ENCODE data around the gene TBC1D10B. TPM values are rescaled to one million over a fixed set of nuclear protein-coding genes. Genes with fewer than 3 reads are reported as not detected.
"Not testable (repeated sequence)": the region's sequence is repeated elsewhere in the genome, so short reads cannot be mapped to it uniquely, and the experiment has no call there.

The TBC1D10B gene
- polyA plus RNA-seq, 1 experiment: 16.5 TPM

DNA sequence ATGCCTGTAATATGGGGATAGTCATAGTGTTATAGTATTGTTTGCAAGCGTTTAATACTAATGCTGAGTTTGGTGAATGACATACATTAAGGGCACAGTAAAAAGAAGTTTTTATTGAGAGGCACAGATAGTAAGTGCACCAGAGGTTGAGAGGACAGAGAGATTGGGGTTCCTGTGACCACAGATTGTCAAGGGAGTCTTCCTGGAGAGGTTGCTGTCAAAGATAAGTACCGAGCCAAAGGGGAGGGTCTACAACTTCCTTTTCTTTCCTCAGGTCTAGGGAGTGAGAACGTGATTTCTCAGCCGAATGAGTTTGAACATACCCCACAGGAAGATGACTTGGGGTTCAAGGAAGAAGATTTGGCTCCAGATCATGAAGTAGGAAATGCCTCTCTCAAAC, 26.8 kb upstream of the TBC1D10B start:
- ChIA-PET POLR2A (no interaction called here), CTCF (interaction anchor here (1.4 kb wide), 1 partner anchor 10 kb away, joined by 4 read pairs; the partner anchor contains the start of gene ZNF771)
- H3K4me3 ChIP-seq (ENCODE audit: low read depth, low read length): no peak overlapping the region
- DNase-seq (ENCODE audit: low read depth): no peak
- H3K36me3 ChIP-seq (ENCODE audit: control insufficient read depth, insufficient read depth, low read length): peaks cover 4% of the 10 kb centered on the region
- TF ChIP-seq, protein P1, sequence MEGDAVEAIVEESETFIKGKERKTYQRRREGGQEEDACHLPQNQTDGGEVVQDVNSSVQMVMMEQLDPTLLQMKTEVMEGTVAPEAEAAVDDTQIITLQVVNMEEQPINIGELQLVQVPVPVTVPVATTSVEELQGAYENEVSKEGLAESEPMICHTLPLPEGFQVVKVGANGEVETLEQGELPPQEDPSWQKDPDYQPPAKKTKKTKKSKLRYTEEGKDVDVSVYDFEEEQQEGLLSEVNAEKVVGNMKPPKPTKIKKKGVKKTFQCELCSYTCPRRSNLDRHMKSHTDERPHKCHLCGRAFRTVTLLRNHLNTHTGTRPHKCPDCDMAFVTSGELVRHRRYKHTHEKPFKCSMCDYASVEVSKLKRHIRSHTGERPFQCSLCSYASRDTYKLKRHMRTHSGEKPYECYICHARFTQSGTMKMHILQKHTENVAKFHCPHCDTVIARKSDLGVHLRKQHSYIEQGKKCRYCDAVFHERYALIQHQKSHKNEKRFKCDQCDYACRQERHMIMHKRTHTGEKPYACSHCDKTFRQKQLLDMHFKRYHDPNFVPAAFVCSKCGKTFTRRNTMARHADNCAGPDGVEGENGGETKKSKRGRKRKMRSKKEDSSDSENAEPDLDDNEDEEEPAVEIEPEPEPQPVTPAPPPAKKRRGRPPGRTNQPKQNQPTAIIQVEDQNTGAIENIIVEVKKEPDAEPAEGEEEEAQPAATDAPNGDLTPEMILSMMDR (IDR thresholded peaks at IDR 0.05; ENCODE audit: insufficient read depth, low read depth, low read length): no peak
- no peaks in the 10 kb centered on the region for H3K27me3 ChIP-seq (ENCODE audit: control insufficient read depth, insufficient read depth, low read length)

DNA sequence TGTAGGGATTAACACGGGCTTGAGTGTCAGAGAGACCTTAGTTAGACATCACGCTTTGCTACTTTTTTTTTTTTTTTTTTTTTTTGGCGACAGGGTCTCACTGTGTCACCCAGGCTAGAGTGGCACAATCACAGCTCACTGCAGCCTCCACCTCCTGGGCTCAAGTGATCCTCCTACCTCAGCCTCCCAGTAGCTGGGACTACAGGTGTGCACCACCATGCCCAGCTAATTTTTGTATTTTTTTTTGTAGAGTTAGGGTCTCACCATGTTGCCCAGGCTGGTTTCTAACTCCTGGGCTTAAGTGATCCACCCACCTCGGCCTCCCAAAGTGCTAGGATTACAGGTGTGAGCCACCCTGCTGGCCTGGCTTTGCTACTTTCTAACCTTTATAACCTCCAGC, 26.3 kb upstream of the TBC1D10B start:
- CTCF ChIA-PET: interaction anchor here (1.1 to 2.1 kb wide), 4 partner anchors 8 to 19 kb away, joined by 3 to 8 read pairs (median 6); partner anchors contain the start of gene ZNF771
- DNase-seq (ENCODE audit: low read depth); H3K36me3 ChIP-seq (ENCODE audit: control insufficient read depth, insufficient read depth, low read length); POLR2A ChIA-PET; H3K27me3 ChIP-seq (ENCODE audit: control insufficient read depth, insufficient read depth, low read length); H3K4me3 ChIP-seq (ENCODE audit: low read depth, low read length): not testable (repeated sequence)

DNA sequence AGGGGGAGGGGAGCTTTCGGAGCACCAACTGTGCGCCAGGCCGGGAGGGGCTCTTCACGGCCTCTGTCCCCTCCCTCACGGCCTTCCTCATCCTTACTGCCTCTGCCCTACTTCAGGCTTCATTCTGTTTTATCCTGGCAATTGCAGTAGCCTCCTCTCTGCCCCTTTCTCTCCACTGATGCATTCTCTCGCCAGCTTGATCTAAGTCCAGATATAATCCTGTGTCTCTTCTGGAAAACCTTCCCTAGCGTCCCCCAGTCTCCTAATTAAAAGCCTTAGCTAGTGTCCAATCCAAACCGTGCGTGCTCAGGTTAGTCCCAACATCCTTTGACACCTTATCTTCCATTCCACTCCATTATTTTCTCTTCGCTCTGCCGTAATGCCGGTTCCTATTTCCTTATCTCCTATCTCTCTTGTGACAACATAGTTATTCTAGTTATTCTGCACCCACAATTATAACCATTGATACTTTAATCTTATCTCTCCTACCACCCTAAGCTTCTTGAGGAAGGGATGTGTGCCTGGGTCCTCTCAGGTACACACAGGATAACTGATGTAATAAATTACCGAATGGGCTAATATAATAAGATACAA, 25.8 kb upstream of the TBC1D10B start:
- TF ChIP-seq, protein P1 (IDR thresholded peaks at IDR 0.05; ENCODE audit: insufficient read depth, low read depth, low read length): no peak
- CTCF ChIA-PET: interaction anchor here (1.1 to 2.1 kb wide), 6 partner anchors 9 to 27 kb away, joined by 3 to 8 read pairs (median 5); partner anchors contain the start of gene ZNF771
- Histone ChIP-seq H3K27me3 (ENCODE audit: control insufficient read depth, insufficient read depth, low read length) (no peaks in the 10 kb centered on the region), H3K36me3 (ENCODE audit: control insufficient read depth, insufficient read depth, low read length) (peaks cover 4% of the 10 kb centered on the region), H3K4me3 (ENCODE audit: low read depth, low read length) (peak overlapping the region; percentile 81)
- POLR2A ChIA-PET: no interaction called here
- DNase-seq (ENCODE audit: low read depth): no peak

DNA sequence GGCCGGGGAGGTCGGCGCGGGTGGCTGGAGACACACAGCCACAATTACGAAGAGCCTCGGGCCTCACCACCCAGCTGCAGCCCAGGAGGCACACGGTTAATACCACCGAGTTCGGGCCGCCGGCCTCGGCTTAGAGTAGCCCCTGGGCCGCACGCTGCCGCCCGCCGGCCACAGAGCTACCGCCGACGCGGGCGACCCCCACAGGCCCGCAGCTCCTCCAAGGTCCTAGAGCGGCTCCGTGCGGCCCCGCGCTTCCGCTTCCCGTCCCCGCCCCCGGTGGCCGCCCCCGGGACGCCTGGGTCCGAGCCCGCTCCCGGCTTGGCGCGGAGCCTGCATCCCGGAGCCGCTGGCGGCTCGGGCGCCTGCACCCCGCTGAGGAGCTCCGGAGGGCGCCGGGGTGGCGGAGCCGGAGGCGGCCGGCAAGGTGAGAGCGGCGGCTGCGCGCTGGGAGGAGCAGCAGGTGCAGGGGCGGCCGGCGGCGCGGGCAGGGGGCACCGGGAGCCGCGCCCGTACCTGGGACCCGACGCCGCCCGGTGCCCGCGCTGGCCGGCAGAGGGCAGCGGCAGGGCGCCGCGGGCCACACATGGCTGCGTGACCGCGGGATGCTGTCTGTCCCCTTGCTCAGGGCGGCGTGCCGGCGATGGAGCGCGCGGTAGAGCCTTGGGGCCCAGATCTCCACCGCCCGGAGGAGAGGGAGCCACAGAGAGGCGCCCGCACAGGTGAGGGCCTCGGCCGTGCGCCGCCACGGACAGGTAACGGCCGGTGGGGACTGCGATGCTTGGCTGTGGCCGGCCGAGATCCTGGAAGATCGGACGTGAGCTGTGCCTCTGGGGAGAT, 25.1 kb upstream of the TBC1D10B start, which contains the start of gene ZNF48:
Gene ZNF48 (plus strand): TSS at position 266 of the 837 bp plus-strand sequence. CDS start 375 bp downstream, at position 641.
- H3K36me3 ChIP-seq (ENCODE audit: control insufficient read depth, insufficient read depth, low read length): peaks cover 4% of the 10 kb centered on the region
- H3K4me3 ChIP-seq (ENCODE audit: low read depth, low read length): peak within 1 kb of the TSS; percentile 81
- no peaks in the 10 kb centered on the region for H3K27me3 ChIP-seq (ENCODE audit: control insufficient read depth, insufficient read depth, low read length)
- ChIA-PET POLR2A (no interaction called here), CTCF (interaction anchor here (0.9 to 2.1 kb wide), 9 partner anchors 9 to 303 kb away, joined by 3 to 8 read pairs (median 5); partner anchors contain the start of genes ZNF771 and ZNF785)
- TF ChIP-seq, protein P1 (IDR thresholded peaks at IDR 0.05; ENCODE audit: insufficient read depth, low read depth, low read length): peak; percentile 16; the same call in 1 of the 2 replicates
- DNase-seq (ENCODE audit: low read depth): peak; percentile 41

DNA sequence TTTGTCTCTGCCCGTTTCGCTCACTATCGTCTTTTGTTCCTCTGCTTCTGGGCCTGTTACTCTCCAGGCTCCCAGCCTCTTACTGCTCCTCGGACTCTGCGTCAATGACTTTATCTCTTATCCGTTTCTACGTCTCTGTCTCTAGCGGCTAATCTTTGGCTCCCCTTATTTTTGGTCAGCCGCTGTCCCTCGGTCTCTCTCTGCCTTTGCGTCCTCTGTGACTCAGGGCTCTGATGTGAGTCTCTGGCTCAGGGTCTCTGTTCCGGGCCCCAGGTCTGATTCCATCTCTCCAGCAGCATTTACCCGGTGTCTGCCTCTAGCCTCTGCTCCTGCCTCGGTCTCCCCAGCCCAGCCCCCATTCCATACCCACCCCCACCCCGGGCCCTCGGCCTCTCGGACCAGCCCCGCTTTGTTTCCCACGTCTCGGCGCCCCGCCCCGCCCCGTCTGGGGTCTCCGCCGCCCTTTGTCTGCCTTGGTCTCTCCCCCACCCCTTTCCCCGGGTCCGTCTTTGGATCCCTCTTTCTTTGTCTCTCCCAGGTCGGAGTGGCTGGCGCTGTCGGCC, 24.4 kb upstream of the TBC1D10B start:
- no peak for DNase-seq (ENCODE audit: low read depth)
- TF ChIP-seq, protein P1 (IDR thresholded peaks at IDR 0.05; ENCODE audit: insufficient read depth, low read depth, low read length): no peak
- Histone ChIP-seq H3K27me3 (ENCODE audit: control insufficient read depth, insufficient read depth, low read length) (no peaks in the 10 kb centered on the region), H3K36me3 (ENCODE audit: control insufficient read depth, insufficient read depth, low read length) (peaks cover 4% of the 10 kb centered on the region), H3K4me3 (ENCODE audit: low read depth, low read length) (peak overlapping the region; percentile 81)
- CTCF ChIA-PET: interaction anchor here (0.9 to 2.1 kb wide), 8 partner anchors 8 to 302 kb away, joined by 3 to 8 read pairs (median 5); partner anchors contain the start of genes ZNF771 and ZNF785
- POLR2A ChIA-PET: no interaction called here

All from BJ (cell line).